Muscle layer of duodenum (tissue), 2 donors: Measurements from ENCODE around the gene WNT3A.
"Not testable (repeated sequence)": the region's sequence is repeated elsewhere in the genome, so short reads cannot be mapped to it uniquely, and the experiment has no call there.

Experiments used
- H3K27ac ChIP-seq: one replicate; pipeline ENCODE4 v1.7.0; 2013; ENCODE audit warnings: mild to moderate bottlenecking, low read length
- H3K27me3 ChIP-seq: one replicate; pipeline ENCODE4 v1.7.0; 2013; ENCODE audit warnings: low read depth, mild to moderate bottlenecking, control low read depth, low read length
- H3K36me3 ChIP-seq, 2 donors: one replicate each; pipeline ENCODE4 v1.7.0; 2013; ENCODE audit warnings: low read length in 2 of 2, control low read depth in 1 of 2, mild to moderate bottlenecking in 1 of 2; ENCODE audit not compliant: insufficient read depth in 2 of 2, control insufficient read depth in 1 of 2
- H3K4me1 ChIP-seq, 2 donors: one replicate each; pipeline ENCODE4 v1.7.0; 2013; ENCODE audit warnings: low read length in 2 of 2, mild to moderate bottlenecking in 2 of 2, control low read depth in 1 of 2, moderate library complexity in 1 of 2; ENCODE audit not compliant: insufficient read depth in 2 of 2, control insufficient read depth in 1 of 2
- H3K4me3 ChIP-seq, 2 donors: one replicate each; pipeline ENCODE4 v1.7.0; 2013; ENCODE audit warnings: low read length in 2 of 2, low read depth in 1 of 2, mild to moderate bottlenecking in 1 of 2
- H3K9me3 ChIP-seq, 2 donors: one replicate each; pipeline ENCODE4 v1.7.0; 2013; ENCODE audit warnings: low read length in 2 of 2, control low read depth in 1 of 2, mild to moderate bottlenecking in 1 of 2; ENCODE audit not compliant: control insufficient read depth in 1 of 2
- donor health status: healthy.

The WNT3A gene

DNA sequence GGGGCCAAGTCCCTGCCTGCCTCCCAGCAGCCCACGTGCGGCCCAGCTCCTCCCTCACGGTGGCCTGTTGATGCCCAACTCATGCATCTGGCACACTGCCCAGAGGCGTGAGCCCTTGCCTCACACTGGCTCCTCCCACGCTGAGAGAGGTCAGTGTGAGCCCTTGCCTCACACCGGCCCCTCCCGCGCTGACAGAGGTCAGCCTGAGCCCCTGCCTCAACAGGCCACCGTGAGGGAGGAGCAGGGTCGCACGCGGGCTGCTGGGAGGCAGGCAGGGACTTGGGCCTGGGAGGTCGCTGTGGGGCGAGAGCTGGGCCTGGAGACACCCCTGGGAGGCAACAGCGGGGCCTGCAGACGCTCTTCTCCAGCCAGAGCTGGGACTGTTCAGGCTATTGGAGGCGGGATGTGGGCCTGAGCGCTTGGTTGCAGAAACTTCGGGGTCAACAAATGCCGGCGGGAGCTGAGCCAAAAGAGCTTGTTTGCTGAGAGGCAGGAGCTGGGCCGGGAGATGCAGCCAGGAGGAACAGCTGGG is 33.9 kb upstream of the WNT3A start:
- not testable (repeated sequence) for H3K27me3 ChIP-seq, H3K9me3 ChIP-seq, H3K4me1 ChIP-seq, H3K36me3 ChIP-seq, H3K4me3 ChIP-seq, H3K27ac ChIP-seq

DNA sequence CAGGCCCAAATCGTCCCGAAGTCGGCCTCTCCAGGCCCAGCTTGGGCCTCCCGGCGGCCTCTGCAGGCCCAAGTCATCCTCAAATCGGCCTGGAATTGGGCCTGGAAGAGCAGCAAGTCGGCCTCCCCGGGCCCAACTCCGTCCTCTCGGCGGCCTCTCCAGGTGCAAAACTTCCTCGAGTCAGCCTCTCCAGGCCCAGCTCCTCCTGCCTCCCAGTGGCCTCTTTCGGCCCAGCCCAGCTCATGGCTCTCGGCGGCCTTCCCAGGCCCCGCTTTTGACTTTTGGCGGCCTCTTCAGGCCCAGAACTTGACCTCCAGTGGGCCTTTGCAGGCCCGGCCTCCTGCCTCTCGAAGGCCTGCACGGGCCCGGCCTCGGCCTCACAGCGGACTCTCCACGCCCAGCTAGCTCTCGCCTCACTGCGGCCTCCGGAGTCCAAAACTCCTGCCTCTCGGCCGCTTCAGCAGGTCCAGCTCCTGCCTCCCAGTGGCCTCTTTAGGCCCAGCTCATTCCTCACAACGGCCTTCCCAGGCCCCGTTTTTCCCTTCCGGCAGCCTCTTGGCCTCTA is 33.0 kb upstream of the WNT3A start:
- not testable (repeated sequence) for H3K36me3 ChIP-seq, H3K4me1 ChIP-seq, H3K27me3 ChIP-seq, H3K4me3 ChIP-seq, H3K9me3 ChIP-seq, H3K27ac ChIP-seq

GRCh38 chr1:227975583-227976283 is 31.1 kb upstream of the WNT3A start:
- not testable (repeated sequence) for H3K27ac ChIP-seq, H3K4me1 ChIP-seq, H3K36me3 ChIP-seq, H3K9me3 ChIP-seq, H3K27me3 ChIP-seq, H3K4me3 ChIP-seq

DNA sequence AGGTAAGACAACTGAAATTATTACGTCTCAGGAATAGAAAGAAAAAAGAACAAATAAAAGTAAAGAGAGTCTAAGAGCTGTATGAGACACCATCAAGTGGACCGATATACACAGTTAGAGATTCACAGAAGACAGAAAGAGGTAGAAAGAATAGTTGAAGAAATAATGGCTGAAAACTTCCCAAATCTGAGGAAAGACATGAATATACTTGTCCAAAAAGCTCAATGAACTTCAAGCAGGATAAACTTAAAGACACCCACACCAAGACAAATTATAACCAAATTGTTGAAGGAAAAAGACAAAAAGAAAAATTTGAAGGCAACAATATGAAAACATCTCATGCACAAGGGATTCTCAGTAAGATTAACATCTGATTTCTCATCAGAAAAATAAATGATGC is 19.6 kb upstream of the WNT3A start:
- H3K27me3 ChIP-seq, result no peaks in the 10 kb centered on the region
- H3K27ac ChIP-seq, result no peak overlapping the region
- no peak overlapping the region for H3K4me3 ChIP-seq

GRCh38 chr1:227994632-227995300 is 12.0 kb upstream of the WNT3A start:
- Histone ChIP-seq H3K36me3 (no peaks in the 10 kb centered on the region), H3K27me3 (no peaks in the 10 kb centered on the region), H3K9me3 (peaks cover 8 to 32% of the 10 kb centered on the region in 2 donors), H3K4me1 (no peaks in the 10 kb centered on the region), H3K4me3 (no peak overlapping the region), H3K27ac (no peak overlapping the region)

More for the DNA sequence above, 19.6 kb upstream of the WNT3A start:
- Histone ChIP-seq H3K4me1 (no peaks in the 10 kb centered on the region), H3K9me3 (peaks cover 0 to 4% of the 10 kb centered on the region in 2 donors), H3K36me3 (no peaks in the 10 kb centered on the region)

GRCh38 chr1:227996187-227996950 is 10.4 kb upstream of the WNT3A start:
- Histone ChIP-seq H3K27me3 (no peaks in the 10 kb centered on the region), H3K27ac (no peak overlapping the region), H3K36me3 (no peaks in the 10 kb centered on the region), H3K4me1 (no peaks in the 10 kb centered on the region), H3K9me3 (peaks cover 8 to 32% of the 10 kb centered on the region in 2 donors), H3K4me3 (no peak overlapping the region)

- H3K36me3 ChIP-seq, result no peaks in the 10 kb centered on the region
- no peak overlapping the region for H3K27ac ChIP-seq
- H3K9me3 ChIP-seq, result peaks cover 8 to 32% of the 10 kb centered on the region in 2 donors
- no peaks in the 10 kb centered on the region for H3K27me3 ChIP-seq
- H3K4me3 ChIP-seq, result no peak overlapping the region
- H3K4me1 ChIP-seq, result no peaks in the 10 kb centered on the region
Observed at GRCh38 chr1:227998374-227999055, 8.3 kb upstream of the WNT3A start.

DNA sequence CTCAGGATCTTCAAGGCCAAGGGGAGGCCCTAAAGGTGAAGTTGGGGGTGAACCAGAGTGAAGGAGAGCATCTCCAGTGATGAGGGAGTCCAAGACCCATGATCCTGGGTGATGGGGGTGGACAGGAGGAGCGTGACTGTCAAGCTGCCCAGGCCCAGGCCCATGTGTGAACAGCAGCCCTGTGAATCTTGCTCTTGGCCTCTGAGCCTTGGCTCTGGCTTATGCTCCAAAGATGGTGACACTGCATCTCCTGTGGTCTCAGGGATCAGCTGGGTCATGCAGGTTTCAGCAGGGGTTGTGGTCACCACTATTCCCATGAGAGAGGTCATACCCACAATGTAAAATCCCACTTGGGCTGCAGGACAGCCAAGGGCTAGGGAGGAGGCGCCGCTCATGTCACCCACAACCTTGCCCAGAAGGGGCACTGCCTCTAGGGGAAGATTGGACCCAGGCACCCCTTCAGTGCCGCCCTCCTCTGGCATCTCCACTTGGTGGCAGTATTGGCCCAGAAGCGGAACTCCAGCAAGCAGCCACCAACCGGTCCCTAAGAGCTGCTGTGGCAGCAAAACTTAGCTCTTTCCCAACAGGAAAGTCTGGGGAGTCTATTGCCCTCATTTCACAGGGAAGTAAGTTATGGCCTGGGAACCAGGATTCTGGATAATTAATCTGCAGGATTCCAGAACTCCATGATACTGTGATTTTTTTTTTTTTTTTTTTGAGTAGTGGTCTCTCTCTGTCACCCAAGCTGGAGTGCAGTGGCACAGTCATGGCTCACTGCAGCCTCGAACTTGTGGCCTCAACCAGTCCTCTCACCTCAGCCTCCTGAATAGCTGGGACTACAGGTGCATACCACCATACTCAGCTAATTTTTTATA is 7.5 kb upstream of the WNT3A start:
- H3K4me3 ChIP-seq, result no peak overlapping the region
- peaks cover 8 to 32% of the 10 kb centered on the region in 2 donors for H3K9me3 ChIP-seq
- H3K4me1 ChIP-seq, result no peaks in the 10 kb centered on the region
- peaks cover 3% of the 10 kb centered on the region for H3K27me3 ChIP-seq
- no peaks in the 10 kb centered on the region for H3K36me3 ChIP-seq
- no peak overlapping the region for H3K27ac ChIP-seq

- peaks cover 14% of the 10 kb centered on the region for H3K27me3 ChIP-seq
- no peaks in the 10 kb centered on the region for H3K4me1 ChIP-seq
- no peaks in the 10 kb centered on the region for H3K36me3 ChIP-seq
- H3K4me3 ChIP-seq, result no peak overlapping the region
- H3K27ac ChIP-seq, result no peak overlapping the region
- H3K9me3 ChIP-seq, result peaks cover 8 to 32% of the 10 kb centered on the region in 2 donors
Observed at GRCh38 chr1:228000416-228000815, 6.4 kb upstream of the WNT3A start.

DNA sequence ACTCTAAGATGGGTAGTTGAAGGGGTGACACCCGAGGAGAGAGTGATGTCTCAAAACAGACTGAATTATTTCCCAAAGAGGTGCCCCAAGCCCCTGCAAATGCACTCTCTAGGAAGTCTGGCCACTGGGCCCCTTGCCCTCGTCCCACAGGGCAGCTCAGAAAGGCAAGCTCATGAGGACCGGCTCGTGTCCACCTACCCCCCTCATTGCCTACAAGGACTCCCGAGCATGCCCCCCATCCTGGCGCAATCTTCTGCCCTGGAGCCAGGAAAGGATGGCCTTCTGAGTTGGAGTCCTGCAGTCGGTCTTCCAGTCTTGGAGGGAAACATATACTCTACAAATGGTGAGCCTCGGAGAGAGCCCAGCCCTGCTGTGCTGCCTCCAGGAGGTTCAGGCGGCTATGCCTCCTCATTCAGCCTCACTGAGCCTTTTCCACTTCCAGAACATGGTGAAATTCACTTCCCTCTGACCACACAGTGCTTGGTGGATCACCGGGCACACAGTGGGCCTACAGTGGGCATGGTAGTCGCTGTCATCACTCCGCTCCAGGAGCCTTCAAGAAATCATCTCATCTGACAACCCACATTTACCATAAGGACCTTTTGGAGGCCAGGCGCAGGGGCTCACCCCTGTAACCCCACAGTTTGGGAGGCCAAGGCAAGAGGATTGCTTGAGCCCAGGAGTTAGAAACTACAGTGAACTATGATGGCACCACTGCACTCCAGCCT is 5.8 kb upstream of the WNT3A start:
- H3K36me3 ChIP-seq, result no peaks in the 10 kb centered on the region
- H3K27me3 ChIP-seq, result peaks cover 20% of the 10 kb centered on the region
- H3K4me1 ChIP-seq, result peaks cover 0 to 2% of the 10 kb centered on the region in 2 donors
- H3K4me3 ChIP-seq, result no peak overlapping the region
- H3K27ac ChIP-seq, result no peak overlapping the region
- peaks cover 8 to 26% of the 10 kb centered on the region in 2 donors for H3K9me3 ChIP-seq
